GM12873 (cell line): ENCODE data around the gene PARP14.

ENCODE experiments used
- TF ChIP-seq, protein P1 (sequence below): IDR thresholded peaks from 2 replicates; pipeline ENCODE4 v1.5.1; 2012; ENCODE audit warnings: low read depth, mild to moderate bottlenecking, moderate library complexity, low read length, control low read depth; ENCODE audit not compliant: insufficient read depth; ENCODE audit errors: missing control alignments

PARP14 gene

DNA sequence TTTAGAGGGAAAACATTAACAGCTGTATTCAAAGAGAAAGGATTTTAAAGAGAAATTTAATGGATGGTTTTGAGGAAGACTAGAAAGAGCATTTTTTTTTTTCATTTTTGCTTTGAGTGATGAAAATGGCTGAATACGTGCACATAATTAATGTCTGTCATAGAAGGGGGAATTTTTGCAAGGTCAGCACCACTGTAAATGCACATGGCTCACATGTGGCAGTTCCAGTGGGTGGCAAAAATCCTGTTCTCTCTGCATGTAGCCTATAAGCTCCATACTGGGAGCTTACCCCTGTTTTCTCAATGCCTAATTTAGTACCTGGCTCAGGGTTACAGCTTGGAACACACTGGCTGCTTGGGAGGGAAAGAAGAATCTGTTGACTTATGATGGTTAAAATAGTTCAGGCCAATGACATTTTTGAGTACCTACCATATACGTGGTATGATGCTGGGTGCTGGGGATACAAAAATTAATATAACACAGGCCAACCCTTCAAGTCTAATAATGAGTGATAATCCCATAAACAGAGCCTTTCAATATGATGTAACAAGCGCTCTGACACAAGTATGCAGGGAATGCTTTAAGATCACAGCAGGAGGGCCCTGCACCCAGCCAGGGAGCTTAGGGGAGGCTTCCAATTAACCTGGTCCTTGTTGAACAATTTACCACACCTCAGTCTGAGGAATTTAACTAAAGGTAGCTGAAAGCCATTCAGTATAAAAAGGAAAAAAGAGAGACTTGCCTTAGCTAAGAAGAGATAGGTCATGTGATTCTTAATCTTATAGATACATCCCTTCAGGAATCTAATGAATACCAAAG lies 80.0 kb downstream of the PARP14 start:
- TF ChIP-seq, protein P1, sequence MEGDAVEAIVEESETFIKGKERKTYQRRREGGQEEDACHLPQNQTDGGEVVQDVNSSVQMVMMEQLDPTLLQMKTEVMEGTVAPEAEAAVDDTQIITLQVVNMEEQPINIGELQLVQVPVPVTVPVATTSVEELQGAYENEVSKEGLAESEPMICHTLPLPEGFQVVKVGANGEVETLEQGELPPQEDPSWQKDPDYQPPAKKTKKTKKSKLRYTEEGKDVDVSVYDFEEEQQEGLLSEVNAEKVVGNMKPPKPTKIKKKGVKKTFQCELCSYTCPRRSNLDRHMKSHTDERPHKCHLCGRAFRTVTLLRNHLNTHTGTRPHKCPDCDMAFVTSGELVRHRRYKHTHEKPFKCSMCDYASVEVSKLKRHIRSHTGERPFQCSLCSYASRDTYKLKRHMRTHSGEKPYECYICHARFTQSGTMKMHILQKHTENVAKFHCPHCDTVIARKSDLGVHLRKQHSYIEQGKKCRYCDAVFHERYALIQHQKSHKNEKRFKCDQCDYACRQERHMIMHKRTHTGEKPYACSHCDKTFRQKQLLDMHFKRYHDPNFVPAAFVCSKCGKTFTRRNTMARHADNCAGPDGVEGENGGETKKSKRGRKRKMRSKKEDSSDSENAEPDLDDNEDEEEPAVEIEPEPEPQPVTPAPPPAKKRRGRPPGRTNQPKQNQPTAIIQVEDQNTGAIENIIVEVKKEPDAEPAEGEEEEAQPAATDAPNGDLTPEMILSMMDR = no peak

DNA sequence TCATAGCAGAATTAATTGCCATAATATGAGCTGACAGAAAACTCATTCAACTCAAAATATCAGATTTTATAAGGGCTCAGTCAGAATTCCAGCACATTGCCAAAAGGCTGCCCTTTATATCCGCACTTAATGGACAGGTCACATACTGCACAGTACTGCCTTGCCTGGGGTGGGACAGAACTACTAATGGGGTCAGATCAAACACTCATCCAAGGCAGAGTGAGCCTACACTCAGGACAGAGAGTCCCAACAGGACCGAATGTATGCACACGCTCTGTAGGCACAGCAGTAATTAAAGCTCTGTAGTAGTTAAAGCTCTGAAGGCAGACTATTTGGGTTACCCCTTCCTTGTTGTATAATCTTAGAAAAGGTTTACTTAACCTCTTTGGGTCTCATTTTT lies 85.8 kb downstream of the PARP14 start:
- TF ChIP-seq, protein P1 = no peak

DNA sequence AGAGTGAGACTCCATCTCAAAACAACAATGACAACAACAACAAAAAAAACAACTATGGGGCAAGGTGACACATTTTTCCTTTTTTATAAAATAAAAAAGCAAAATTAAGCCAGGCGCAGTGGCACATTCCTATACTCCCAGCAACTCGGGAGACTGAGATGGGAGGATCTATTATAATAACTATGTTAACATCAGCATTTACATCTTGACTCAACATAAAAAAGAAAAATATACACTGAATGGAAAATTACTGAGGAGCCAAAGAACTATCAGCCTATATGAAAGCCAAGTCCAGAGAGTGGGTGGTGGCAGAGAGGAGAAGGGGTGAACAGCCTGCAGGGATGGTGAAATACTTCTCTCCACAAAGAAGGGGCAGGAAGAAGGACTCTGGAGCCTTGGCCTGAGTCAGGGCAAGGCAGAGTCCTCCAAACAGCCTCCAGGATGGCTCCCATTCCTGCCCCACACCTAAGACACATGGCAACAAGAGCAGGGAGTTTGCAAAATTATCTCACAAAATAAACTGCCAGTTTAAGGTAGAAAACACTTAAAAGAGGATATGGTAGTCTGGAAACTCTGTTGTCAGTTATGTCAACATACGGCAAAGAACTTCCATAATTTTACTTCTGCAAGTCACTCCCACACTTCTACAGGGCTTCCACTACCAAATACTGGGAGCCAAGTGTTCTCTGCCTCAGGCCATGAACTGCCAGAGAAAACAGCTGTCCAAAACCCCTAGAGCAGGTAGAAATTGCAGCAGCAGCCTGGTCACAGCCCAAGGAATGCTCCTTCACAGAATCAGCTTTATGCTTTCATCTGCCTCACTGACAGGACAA lies 87.1 kb downstream of the PARP14 start:
- TF ChIP-seq, protein P1 = no peak

DNA sequence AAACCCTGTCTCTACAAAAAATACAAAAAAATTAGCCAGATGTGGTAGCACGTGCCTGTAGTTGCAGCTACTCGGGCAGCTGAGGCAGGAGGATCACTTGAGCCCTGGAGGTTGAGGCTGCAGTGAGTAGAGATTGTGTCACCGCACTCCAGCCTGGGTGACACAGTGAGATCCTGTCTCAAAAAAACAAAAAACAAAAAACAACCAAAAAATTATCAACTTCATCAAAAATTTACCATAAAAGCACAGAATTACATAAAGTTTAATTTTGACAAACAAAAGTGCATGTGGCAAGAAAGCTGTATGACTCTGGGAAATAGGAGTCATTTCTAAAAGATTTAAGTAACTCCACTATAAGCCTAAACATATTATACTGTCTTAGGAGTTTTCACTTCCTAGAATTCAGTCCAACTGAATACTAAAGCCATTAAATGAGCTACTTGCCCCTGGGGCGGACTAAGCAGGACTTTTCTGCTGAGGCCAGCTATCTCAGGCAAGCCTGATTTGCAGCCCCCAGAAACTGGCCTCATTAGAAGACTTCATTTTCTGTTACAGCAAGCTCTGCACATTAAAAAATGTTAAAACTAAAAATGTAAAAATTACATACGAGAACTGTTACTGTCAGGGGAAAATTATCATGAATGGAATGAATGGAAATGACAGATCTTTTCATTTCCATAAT lies 90.0 kb downstream of the PARP14 start:
- TF ChIP-seq, protein P1 = no peak

DNA sequence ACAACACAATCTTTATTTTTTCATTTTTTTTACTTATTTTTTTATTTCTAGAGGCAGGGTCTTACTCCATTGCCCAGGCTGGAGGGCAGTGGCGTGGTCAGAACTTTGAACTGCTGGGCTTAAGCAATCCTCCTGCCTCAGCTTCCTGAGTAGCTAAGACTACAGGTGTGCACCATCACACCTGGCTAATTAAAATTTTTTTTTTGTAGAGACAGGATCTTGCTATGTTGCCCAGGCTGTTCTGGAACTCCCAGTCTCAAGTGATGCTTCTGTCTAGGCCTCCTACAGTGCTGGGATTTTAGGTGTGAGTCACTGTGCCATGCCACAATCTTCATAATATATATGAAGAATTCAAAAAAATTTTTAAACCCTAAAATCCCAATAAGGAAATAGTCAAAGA lies 92.2 kb downstream of the PARP14 start:
- TF ChIP-seq, protein P1 = no peak

DNA sequence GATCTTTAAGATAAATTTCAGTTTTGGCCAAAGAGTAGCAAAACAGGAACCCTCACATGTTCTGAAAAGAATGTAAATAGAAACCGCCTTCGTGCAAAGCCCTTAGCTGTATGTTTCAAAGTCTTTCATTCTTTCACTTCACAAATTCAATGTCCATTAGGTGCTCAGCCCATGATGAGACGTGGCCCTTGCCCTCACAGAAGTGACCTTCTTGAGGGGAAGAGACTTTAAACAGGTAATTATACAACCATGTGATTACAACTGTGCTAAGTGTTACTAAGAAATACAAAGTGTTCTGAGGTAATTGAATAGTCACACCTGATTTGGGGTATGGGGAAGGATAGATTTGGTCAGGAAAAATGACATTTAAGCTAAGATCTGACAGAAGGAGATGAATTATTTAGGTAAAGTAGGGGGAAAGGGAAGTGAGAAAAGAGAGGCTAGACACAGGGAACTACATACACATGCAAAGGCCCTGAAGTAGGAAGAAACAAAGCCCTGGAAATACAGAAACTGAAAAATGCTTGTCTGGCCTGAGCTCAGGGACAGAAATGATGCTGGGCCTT lies 93.4 kb downstream of the PARP14 start:
- TF ChIP-seq, protein P1 = no peak
